HG03064 (cell line): Measurements from ENCODE around the gene UNC5C.
A peak's percentile ranks its signal among the peaks of the same experiment; 100 is the strongest.
"Not testable (repeated sequence)": the region's sequence is repeated elsewhere in the genome, so short reads cannot be mapped to it uniquely, and the experiment has no call there.

Experiments used
- ATAC-seq: cut with Tn5 transposase; IDR thresholded peaks from one replicate; pipeline ENCODE4 v1.9.1; 2021; ENCODE audit warnings: low read depth; ENCODE audit not compliant: unreplicated experiment

The UNC5C gene

GRCh38 chr4:95191537-95191936 lies 357.2 kb downstream of the UNC5C start:
- ATAC-seq = no peak

- ATAC-seq = no peak
These were observed 357.9 kb downstream of the UNC5C start for GRCh38 chr4:95190751-95191436.

- no peak for ATAC-seq
These were observed 359.9 kb downstream of the UNC5C start for GRCh38 chr4:95188701-95189370.

- no peak for ATAC-seq
These were observed 362.1 kb downstream of the UNC5C start for GRCh38 chr4:95186666-95187065.

- no peak for ATAC-seq
These were observed 364.9 kb downstream of the UNC5C start for GRCh38 chr4:95183656-95184408.

- no peak for ATAC-seq
These were observed 366.8 kb downstream of the UNC5C start for GRCh38 chr4:95181996-95182306.

- no peak for ATAC-seq
These were observed 367.4 kb downstream of the UNC5C start for GRCh38 chr4:95181243-95181995.

- no peak for ATAC-seq
These were observed 368.1 kb downstream of the UNC5C start for GRCh38 chr4:95180531-95181242.

- ATAC-seq = no peak
These were observed 369.8 kb downstream of the UNC5C start for GRCh38 chr4:95178938-95179337.

GRCh38 chr4:95171377-95171776 lies 377.4 kb downstream of the UNC5C start:
- ATAC-seq = not testable (repeated sequence)

- no peak for ATAC-seq
These were observed 378.6 kb downstream of the UNC5C start for GRCh38 chr4:95170176-95170575.

- no peak for ATAC-seq
These were observed 381.0 kb downstream of the UNC5C start for GRCh38 chr4:95167805-95168204.

- peak; percentile 86 for ATAC-seq
These were observed 382.7 kb downstream of the UNC5C start for GRCh38 chr4:95165926-95166524.

- no peak for ATAC-seq
These were observed 385.9 kb downstream of the UNC5C start for GRCh38 chr4:95162867-95163266.

GRCh38 chr4:95161781-95162469 lies 386.8 kb downstream of the UNC5C start:
- ATAC-seq = no peak

- no peak for ATAC-seq
These were observed 389.4 kb downstream of the UNC5C start for GRCh38 chr4:95159384-95159783.

- ATAC-seq = no peak
These were observed 390.1 kb downstream of the UNC5C start for GRCh38 chr4:95158626-95159025.

GRCh38 chr4:95158045-95158444 lies 390.7 kb downstream of the UNC5C start:
- ATAC-seq = no peak

GRCh38 chr4:95157596-95157995 lies 391.2 kb downstream of the UNC5C start:
- no peak for ATAC-seq

GRCh38 chr4:95156452-95156765 lies 392.4 kb downstream of the UNC5C start:
- no peak for ATAC-seq
